GM15510 (cell line): ENCODE measurements around the gene RTP3.

ENCODE experiments used
- POLR2A ChIP-seq: IDR thresholded peaks from 3 replicates; pipeline ENCODE4 v1.6.1; 2011; ENCODE audit warnings: borderline replicate concordance; ENCODE audit not compliant: insufficient read length; ENCODE audit errors: extremely low read depth

The RTP3 gene

GRCh38 chr3:46464326-46465195 is 33.2 kb upstream of the RTP3 start, which contains the start of gene LTF:
LTF (minus strand) TSS chr3:46464905; CDS start chr3:46464867, 38 bp downstream.
- no peak for TF ChIP-seq POLR2A

- no peak for TF ChIP-seq POLR2A
Observed at GRCh38 chr3:46465196-46465520, 32.6 kb upstream of the RTP3 start.

- TF ChIP-seq POLR2A: no peak
Observed at GRCh38 chr3:46466273-46466672, 31.5 kb upstream of the RTP3 start.

GRCh38 chr3:46466871-46467403 is 30.8 kb upstream of the RTP3 start:
- TF ChIP-seq POLR2A: no peak

- no peak for TF ChIP-seq POLR2A
Observed at GRCh38 chr3:46467562-46467961, 30.2 kb upstream of the RTP3 start.

- TF ChIP-seq POLR2A: no peak
Observed at GRCh38 chr3:46468753-46469600, 28.8 kb upstream of the RTP3 start.

GRCh38 chr3:46469680-46470357 is 28.0 kb upstream of the RTP3 start:
- TF ChIP-seq POLR2A: no peak

- no peak for TF ChIP-seq POLR2A
Observed at GRCh38 chr3:46470831-46471230, 26.9 kb upstream of the RTP3 start.

- no peak for TF ChIP-seq POLR2A
Observed at GRCh38 chr3:46471371-46471914, 26.3 kb upstream of the RTP3 start.

- no peak for TF ChIP-seq POLR2A
Observed at GRCh38 chr3:46472736-46473135, 25.0 kb upstream of the RTP3 start.

- TF ChIP-seq POLR2A: no peak
Observed at GRCh38 chr3:46477145-46477544, 20.6 kb upstream of the RTP3 start.

- no peak for TF ChIP-seq POLR2A
Observed at GRCh38 chr3:46477756-46478155, 20.0 kb upstream of the RTP3 start.

- no peak for TF ChIP-seq POLR2A
Observed at GRCh38 chr3:46478341-46478740, 19.4 kb upstream of the RTP3 start.

GRCh38 chr3:46479021-46479420 is 18.8 kb upstream of the RTP3 start:
- TF ChIP-seq POLR2A: no peak
